HEK293T (cell line): ENCODE measurements around the gene IP6K3.

Source experiments
- BHLHE40 ChIP-seq: fragments of 450-650 bp; IDR thresholded peaks from 2 replicates; pipeline ENCODE4 v1.6.1; 2016; ENCODE audit warnings: mild to moderate bottlenecking, moderate library complexity, borderline replicate concordance
- FOXA1 ChIP-seq: fragments of 450-650 bp; IDR thresholded peaks from 2 replicates; pipeline ENCODE4 v1.6.1; 2016; ENCODE audit warnings: mild to moderate bottlenecking
- FOXM1 ChIP-seq: fragments of 450-650 bp; IDR thresholded peaks from 2 replicates; pipeline ENCODE4 v1.6.1; 2017; ENCODE audit warnings: mild to moderate bottlenecking, borderline replicate concordance
- HDGF ChIP-seq: fragments of 450-650 bp; IDR thresholded peaks from 2 replicates; pipeline ENCODE4 v1.6.1; 2017; ENCODE audit warnings: antibody characterized with exemption, borderline replicate concordance
- L3MBTL2 ChIP-seq: fragments of 450-650 bp; conservative IDR thresholded peaks from 2 replicates; pipeline ENCODE4 v1.6.1; 2016; ENCODE audit warnings: mild to moderate bottlenecking
- LEF1 ChIP-seq: fragments of 450-650 bp; IDR thresholded peaks from 2 replicates; pipeline ENCODE4 v1.6.1; 2017; ENCODE audit warnings: mild to moderate bottlenecking, borderline replicate concordance
- NFRKB ChIP-seq: fragments of 450-650 bp; IDR thresholded peaks from 2 replicates; pipeline ENCODE4 v1.6.1; 2016; ENCODE audit warnings: mild to moderate bottlenecking, moderate library complexity
- SP1 ChIP-seq: fragments of 450-650 bp; IDR thresholded peaks from 2 replicates; pipeline ENCODE4 v1.6.1; 2017
- SUZ12 ChIP-seq: fragments of 450-650 bp; IDR thresholded peaks from 2 replicates; pipeline ENCODE4 v1.6.1; 2016; ENCODE audit warnings: mild to moderate bottlenecking
- TARDBP ChIP-seq: fragments of 450-650 bp; IDR thresholded peaks from 2 replicates; pipeline ENCODE4 v1.6.1; 2016
- ZNF384 ChIP-seq: fragments of 450-650 bp; IDR thresholded peaks from 2 replicates; pipeline ENCODE4 v1.6.1; 2016
- TF ChIP-seq, protein P1 (sequence below): fragments of 450-650 bp; IDR thresholded peaks from 2 replicates; pipeline ENCODE4 v1.6.1; 2016

GRCh38 chr6:33708516-33709204 lies 38.0 kb downstream of the IP6K3 start:
- TF ChIP-seq HDGF = no peak
- TF ChIP-seq, protein P1, sequence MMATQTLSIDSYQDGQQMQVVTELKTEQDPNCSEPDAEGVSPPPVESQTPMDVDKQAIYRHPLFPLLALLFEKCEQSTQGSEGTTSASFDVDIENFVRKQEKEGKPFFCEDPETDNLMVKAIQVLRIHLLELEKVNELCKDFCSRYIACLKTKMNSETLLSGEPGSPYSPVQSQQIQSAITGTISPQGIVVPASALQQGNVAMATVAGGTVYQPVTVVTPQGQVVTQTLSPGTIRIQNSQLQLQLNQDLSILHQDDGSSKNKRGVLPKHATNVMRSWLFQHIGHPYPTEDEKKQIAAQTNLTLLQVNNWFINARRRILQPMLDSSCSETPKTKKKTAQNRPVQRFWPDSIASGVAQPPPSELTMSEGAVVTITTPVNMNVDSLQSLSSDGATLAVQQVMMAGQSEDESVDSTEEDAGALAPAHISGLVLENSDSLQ = no peak
- TF ChIP-seq ZNF384 = no peak
- no peak for TF ChIP-seq L3MBTL2
- TF ChIP-seq SP1 = no peak
- TF ChIP-seq FOXA1 = no peak
- TF ChIP-seq FOXM1 = no peak
- TF ChIP-seq SUZ12 = no peak
- TF ChIP-seq TARDBP = no peak
- no peak for TF ChIP-seq LEF1
- no peak for TF ChIP-seq BHLHE40
- TF ChIP-seq NFRKB = no peak
